Measurements from ENCODE around the gene PNO1. TPM values are rescaled to one million over a fixed set of nuclear protein-coding genes. Genes with fewer than 3 reads are reported as not detected.
A peak's percentile ranks its signal among the peaks of the same experiment; 100 is the strongest.
"Not testable (repeated sequence)": the region's sequence is repeated elsewhere in the genome, so short reads cannot be mapped to it uniquely, and the experiment has no call there.

PNO1 gene
- total RNA-seq, 2 experiments from 2014 or later = 37.8 to 42.4 TPM

DNA sequence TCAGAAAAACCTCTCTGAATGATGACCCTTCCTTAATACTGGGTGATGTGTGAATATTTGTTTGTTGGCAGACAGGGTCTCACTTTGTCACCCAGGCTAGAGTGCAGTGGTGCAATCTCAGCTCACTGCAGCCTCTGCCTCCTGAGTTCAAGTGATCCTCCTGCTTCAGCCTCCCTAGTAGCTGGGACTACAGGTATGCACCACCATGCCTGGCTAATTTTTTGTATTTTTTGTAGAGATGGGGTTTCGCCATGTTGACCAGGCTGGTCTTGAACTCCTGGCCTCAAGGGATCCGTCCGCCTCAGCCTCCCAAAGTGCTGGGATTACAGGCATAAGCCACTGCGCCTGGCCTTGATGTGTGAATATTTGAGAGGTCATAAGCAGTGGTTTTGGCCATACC is 17.5 kb downstream of the PNO1 start:
- H3K27ac Mint-ChIP-seq = not testable (repeated sequence)

GRCh38 chr2:68176657-68177056 is 19.0 kb downstream of the PNO1 start:
- peaks cover 24% of the 10 kb centered on the region for H3K4me1 Mint-ChIP-seq
- no peaks in the 10 kb centered on the region for H3K27me3 Mint-ChIP-seq
- peaks cover 20% of the 10 kb centered on the region for H3K36me3 Mint-ChIP-seq
- H3K9me3 Mint-ChIP-seq = no peaks in the 10 kb centered on the region
- no peak for DNase-seq
- H3K4me3 Mint-ChIP-seq = no peak overlapping the region
- H3K27ac Mint-ChIP-seq = no peak overlapping the region

More for the DNA sequence above, 17.5 kb downstream of the PNO1 start:
- peaks cover 20% of the 10 kb centered on the region for H3K4me1 Mint-ChIP-seq
- not testable (repeated sequence) for H3K4me3 Mint-ChIP-seq, DNase-seq, H3K9me3 Mint-ChIP-seq, H3K27me3 Mint-ChIP-seq
- peaks cover 18% of the 10 kb centered on the region for H3K36me3 Mint-ChIP-seq

DNA sequence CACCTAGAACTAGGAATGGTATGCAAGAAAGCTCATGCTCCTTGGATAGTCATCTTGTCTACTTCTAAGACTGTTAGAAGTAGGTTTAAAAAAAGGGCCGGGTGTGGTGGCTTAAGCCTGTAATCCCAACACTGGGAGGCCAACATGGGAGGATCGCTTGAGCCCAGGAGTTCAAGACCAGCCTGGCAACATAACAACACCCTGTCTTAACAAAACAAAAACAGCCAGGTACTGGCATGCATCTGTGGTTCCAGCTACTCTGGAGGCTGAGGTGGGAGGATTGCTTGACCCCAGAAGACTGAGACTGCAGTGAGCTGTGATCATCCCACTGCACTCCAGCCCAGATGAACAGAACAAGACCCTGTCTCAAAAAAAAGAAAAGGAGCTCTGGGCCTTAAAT is 19.9 kb downstream of the PNO1 start:
- Mint-ChIP-seq H3K27ac (no peak overlapping the region), H3K4me3 (no peak overlapping the region), H3K27me3 (no peaks in the 10 kb centered on the region), H3K9me3 (no peaks in the 10 kb centered on the region), H3K36me3 (peaks cover 21% of the 10 kb centered on the region), H3K4me1 (peaks cover 24% of the 10 kb centered on the region)
- DNase-seq = no peak

GRCh38 chr2:68178432-68178831 is 20.7 kb downstream of the PNO1 start:
- H3K4me3 Mint-ChIP-seq = no peak overlapping the region
- no peak for DNase-seq
- H3K4me1 Mint-ChIP-seq = peaks cover 20% of the 10 kb centered on the region
- no peaks in the 10 kb centered on the region for H3K27me3 Mint-ChIP-seq
- H3K36me3 Mint-ChIP-seq = peaks cover 18% of the 10 kb centered on the region
- no peaks in the 10 kb centered on the region for H3K9me3 Mint-ChIP-seq
- peak overlapping the region; percentile 28 for H3K27ac Mint-ChIP-seq

DNA sequence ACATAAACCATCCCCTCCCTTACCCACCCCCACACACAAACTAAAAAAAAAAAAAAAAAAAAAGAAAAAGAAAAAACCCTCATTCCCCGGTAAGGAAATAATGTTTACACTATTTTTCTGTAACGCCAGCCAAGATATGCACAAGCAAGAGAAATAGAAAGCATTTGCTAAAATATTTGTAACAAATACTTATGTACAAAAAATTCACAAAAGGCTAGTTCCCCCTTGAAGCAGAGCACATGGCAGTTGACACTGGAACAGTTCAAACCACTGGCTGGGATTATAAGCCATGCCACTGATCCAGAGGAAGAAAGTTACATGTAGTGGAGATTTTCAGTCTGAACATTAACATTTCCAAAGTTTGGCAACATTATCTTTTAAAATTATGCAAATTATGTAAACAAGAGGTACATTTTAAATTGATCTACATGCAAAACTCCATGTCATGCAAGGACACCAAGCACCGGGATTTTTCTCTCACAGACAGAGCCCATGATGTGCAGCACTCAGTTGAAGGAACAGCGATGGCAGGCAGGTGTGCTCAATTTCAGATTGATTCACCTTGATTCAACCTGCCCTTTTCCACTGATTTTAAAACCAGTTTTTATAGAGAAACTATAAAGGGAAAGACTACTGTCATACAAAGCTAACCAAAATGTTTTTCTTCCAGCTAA is 21.4 kb downstream of the PNO1 start:
- no peaks in the 10 kb centered on the region for H3K9me3 Mint-ChIP-seq
- no peaks in the 10 kb centered on the region for H3K27me3 Mint-ChIP-seq
- H3K4me1 Mint-ChIP-seq = peaks cover 16% of the 10 kb centered on the region
- peak overlapping the region; percentile 25 for H3K27ac Mint-ChIP-seq
- DNase-seq = no peak
- no peak overlapping the region for H3K4me3 Mint-ChIP-seq
- peaks cover 14% of the 10 kb centered on the region for H3K36me3 Mint-ChIP-seq

DNA sequence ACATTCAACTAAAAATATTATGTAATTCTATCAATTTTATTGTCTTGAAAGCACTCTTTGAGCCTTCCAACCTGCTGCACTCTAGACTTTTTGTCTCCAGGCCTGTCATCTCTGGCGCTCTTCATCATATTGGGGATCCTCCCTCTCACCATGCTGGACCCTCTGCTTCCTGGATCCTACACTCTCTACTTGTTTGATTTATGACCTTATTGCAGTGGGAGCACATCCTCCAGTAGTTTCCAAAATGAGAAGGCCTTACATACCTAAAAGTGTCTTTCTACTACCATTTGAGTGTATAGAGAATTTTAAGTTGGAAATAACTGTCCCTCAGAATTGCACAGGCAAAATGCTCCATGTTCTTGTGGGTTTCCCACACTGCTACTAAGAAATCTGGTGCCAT is 25.2 kb downstream of the PNO1 start:
- no peaks in the 10 kb centered on the region for H3K27me3 Mint-ChIP-seq
- DNase-seq = no peak
- peaks cover 23% of the 10 kb centered on the region for H3K4me1 Mint-ChIP-seq
- no peak overlapping the region for H3K4me3 Mint-ChIP-seq
- no peak overlapping the region for H3K27ac Mint-ChIP-seq
- H3K36me3 Mint-ChIP-seq = peaks cover 17% of the 10 kb centered on the region
- no peaks in the 10 kb centered on the region for H3K9me3 Mint-ChIP-seq

DNA sequence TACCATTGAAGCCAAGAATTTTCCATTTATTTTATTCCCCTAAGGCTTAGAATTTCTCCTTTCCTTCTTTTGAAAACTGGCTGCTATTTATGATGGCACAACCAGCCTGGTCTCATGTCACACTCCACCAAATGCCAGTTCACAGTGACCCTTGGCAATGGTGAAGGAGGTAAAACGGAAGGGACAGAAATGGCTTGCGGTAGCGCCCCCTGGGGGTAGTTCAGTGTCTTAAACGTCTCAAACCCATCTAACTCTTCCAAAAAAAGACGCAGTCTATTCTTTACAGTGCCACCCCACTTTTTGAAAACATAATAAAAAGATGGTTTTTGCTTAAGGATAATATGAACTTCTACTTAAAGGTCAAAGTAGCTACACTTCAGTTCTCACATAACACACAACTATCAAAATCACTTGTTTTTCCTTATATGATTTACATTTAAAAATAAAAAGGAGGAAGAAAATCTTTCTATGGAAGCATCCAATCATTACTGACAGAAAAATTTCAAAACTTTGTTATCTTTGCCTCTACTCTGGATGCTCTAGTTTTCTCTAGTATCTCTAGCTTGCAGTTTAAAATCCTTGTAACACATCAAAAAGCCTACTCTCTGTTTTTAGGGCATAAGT is 28.0 kb downstream of the PNO1 start:
- peaks cover 17% of the 10 kb centered on the region for H3K36me3 Mint-ChIP-seq
- peak; percentile 56 for DNase-seq
- H3K4me3 Mint-ChIP-seq = no peak overlapping the region
- peaks cover 22% of the 10 kb centered on the region for H3K4me1 Mint-ChIP-seq
- H3K27me3 Mint-ChIP-seq = no peaks in the 10 kb centered on the region
- H3K9me3 Mint-ChIP-seq = no peaks in the 10 kb centered on the region
- peak overlapping the region; percentile 4 for H3K27ac Mint-ChIP-seq

- Mint-ChIP-seq H3K9me3 (no peaks in the 10 kb centered on the region), H3K4me1 (peaks cover 22% of the 10 kb centered on the region), H3K27me3 (no peaks in the 10 kb centered on the region), H3K4me3 (no peak overlapping the region), H3K27ac (peak overlapping the region; percentile 14), H3K36me3 (peaks cover 12% of the 10 kb centered on the region)
- DNase-seq = no peak
These were observed 29.6 kb downstream of the PNO1 start for GRCh38 chr2:68187329-68187728.

DNA sequence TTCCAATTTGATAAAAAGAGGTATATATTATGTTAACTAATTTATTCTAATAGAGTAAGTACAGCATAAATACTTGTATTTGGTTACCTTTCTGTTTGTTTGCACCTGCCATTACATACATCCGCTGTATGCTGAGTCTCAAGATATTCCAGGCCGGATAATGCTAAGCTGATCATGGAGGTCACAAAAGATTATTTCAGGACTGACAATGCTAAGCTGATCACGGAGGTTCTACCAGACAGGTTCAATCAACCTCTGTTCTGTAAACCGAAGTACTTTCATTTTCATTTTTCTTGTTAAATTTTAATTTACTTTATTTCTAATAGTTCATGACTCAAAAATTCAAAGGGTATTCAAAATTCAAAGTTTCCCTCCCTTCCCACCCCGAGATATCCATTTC is 31.1 kb downstream of the PNO1 start:
- Mint-ChIP-seq H3K36me3 (peaks cover 9% of the 10 kb centered on the region), H3K27me3 (no peaks in the 10 kb centered on the region), H3K4me3 (peak overlapping the region; percentile 22), H3K27ac (no peak overlapping the region), H3K9me3 (no peaks in the 10 kb centered on the region), H3K4me1 (peaks cover 36% of the 10 kb centered on the region)
- no peak for DNase-seq

DNA sequence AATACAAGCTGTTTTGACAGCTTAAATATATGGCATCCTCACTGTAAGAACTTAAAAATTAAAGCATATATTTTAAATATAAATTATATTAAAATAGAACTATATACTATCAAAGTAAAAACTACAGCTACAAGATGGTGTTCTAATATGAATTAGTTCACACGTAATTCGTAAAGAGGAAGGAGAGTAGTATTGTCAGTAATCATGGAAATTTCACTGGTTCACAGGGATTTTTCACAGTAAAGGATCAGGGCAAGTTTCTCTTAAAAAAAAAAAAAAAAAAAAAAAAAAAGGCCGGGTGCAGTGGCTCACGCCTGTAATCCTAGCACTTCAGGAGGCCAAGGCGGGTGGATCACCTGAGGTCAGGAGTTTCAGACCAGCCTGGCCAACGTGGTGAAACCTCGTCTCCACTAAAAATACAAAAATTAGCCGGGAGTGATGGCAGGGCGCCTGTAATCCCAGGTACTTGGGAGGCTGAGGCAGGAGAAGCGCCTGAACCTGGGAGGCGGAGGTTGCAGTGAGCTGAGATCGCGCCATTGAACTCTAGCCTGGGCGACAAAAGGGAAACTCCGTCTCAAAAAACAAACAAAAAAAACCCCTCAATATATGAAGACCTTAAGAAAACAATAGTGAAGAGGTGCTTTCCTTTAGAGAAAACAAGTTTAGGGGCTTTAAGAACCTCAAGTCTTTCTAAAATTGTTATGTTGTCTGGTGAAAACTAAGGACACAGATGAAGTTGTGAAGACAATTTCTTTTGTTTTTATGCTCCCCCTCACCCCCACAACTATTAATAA is 32.5 kb downstream of the PNO1 start:
- H3K36me3 Mint-ChIP-seq = peaks cover 9% of the 10 kb centered on the region
- peaks cover 42% of the 10 kb centered on the region for H3K4me1 Mint-ChIP-seq
- H3K9me3 Mint-ChIP-seq = no peaks in the 10 kb centered on the region
- no peak overlapping the region for H3K4me3 Mint-ChIP-seq
- H3K27ac Mint-ChIP-seq = peak overlapping the region; percentile 61
- H3K27me3 Mint-ChIP-seq = no peaks in the 10 kb centered on the region
- DNase-seq = no peak

DNA sequence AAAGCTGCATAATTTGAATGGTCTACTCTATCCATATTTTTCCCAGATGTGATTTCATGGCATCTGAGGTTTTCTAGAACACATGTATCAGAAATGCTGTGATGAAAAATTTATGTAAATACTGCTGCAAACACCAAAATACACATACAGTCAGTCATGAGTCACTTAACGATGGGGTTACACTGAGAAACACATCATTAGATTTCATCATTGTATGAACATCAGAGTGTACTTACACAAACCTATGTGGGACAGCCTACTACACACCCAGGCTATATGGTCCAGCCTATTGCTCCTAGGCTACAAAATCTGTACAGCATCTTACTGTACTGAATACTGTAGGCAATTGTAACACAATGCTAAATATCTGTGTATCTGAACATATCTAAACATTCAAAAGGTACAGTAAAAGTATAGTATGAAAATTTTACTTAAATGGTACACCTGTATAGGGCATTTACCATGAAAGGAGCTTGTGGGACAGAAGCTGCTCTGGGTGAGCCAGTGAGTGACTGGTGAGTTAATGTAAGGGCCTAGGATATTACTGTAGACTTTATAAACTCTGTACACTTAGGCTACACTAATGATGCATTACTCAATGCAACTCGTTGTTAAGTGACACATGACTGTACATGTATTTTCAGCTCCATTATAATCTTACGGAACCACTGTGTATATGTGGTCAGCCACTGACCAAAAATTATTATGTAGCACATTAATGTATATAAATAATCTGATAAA is 33.5 kb downstream of the PNO1 start:
- Mint-ChIP-seq H3K27ac (peak overlapping the region; percentile 61), H3K4me1 (peaks cover 46% of the 10 kb centered on the region), H3K9me3 (no peaks in the 10 kb centered on the region), H3K4me3 (no peak overlapping the region), H3K36me3 (peaks cover 4% of the 10 kb centered on the region), H3K27me3 (no peaks in the 10 kb centered on the region)
- no peak for DNase-seq

GRCh38 chr2:68193144-68193543 is 35.5 kb downstream of the PNO1 start:
- no peak for DNase-seq
- no peak overlapping the region for H3K4me3 Mint-ChIP-seq
- peaks cover 1% of the 10 kb centered on the region for H3K36me3 Mint-ChIP-seq
- H3K9me3 Mint-ChIP-seq = no peaks in the 10 kb centered on the region
- peak overlapping the region; percentile 54 for H3K27ac Mint-ChIP-seq
- H3K27me3 Mint-ChIP-seq = no peaks in the 10 kb centered on the region
- H3K4me1 Mint-ChIP-seq = peaks cover 49% of the 10 kb centered on the region

GRCh38 chr2:68193787-68194372 is 36.2 kb downstream of the PNO1 start:
- Mint-ChIP-seq H3K27ac (no peak overlapping the region), H3K4me3 (no peak overlapping the region), H3K9me3 (no peaks in the 10 kb centered on the region), H3K27me3 (no peaks in the 10 kb centered on the region), H3K36me3 (no peaks in the 10 kb centered on the region), H3K4me1 (peaks cover 48% of the 10 kb centered on the region)
- DNase-seq = no peak

- H3K36me3 Mint-ChIP-seq = no peaks in the 10 kb centered on the region
- no peak overlapping the region for H3K27ac Mint-ChIP-seq
- DNase-seq = no peak
- peaks cover 45% of the 10 kb centered on the region for H3K4me1 Mint-ChIP-seq
- H3K27me3 Mint-ChIP-seq = no peaks in the 10 kb centered on the region
- H3K4me3 Mint-ChIP-seq = no peak overlapping the region
- H3K9me3 Mint-ChIP-seq = no peaks in the 10 kb centered on the region
These were observed 37.4 kb downstream of the PNO1 start for GRCh38 chr2:68195096-68195495.

All from activated naive CD8-positive, alpha-beta T cell treated with anti-CD3 and anti-CD28 coated beads for 36 hours (primary cell).